ENCODE data around the gene BAZ2B.

- TF ChIP-seq POLR2AphosphoS5 (IDR thresholded peaks at IDR 0.05; ENCODE audit: borderline replicate concordance, low read depth, low read length) (no peak; the same call in 1 of the 2 replicates), EZH2 (IDR thresholded peaks at IDR 0.05) (no peak), FOXP2 (optimal IDR thresholded peaks at IDR 0.05; ENCODE audit: control extremely low read depth, extremely low read length, insufficient read depth) (no peak)
Observed at GRCh38 chr2:159585622-159586021, 30.7 kb downstream of the BAZ2B start.

All from SK-N-MC (cell line).